DOHH2 (cell line): Measurements from ENCODE around the gene OSBPL1A.

Experiments
- H3F3A ChIP-seq: fragments of 200-600 bp; sonication (generic), shearing (Covaris generic); 2 replicates; pipeline ENCODE4 v1.6.0; 2016; ENCODE audit warnings: antibody characterized with exemption, mild to moderate bottlenecking; ENCODE audit not compliant: control insufficient read depth, insufficient read depth
- H3K27ac ChIP-seq: fragments of 200-600 bp; sonication (generic); 2 replicates; pipeline ENCODE4 v1.5.1; 2014; ENCODE audit warnings: low read depth, mild to moderate bottlenecking, low read length, moderate library complexity
- H3K27me3 ChIP-seq: fragments of 200-600 bp; sonication (generic); 2 replicates; pipeline ENCODE4 v1.6.1; 2014; ENCODE audit warnings: mild to moderate bottlenecking, low read length, mixed read lengths; ENCODE audit not compliant: control insufficient read depth
- H3K36me3 ChIP-seq: fragments of 200-600 bp; sonication (generic); 2 replicates; pipeline ENCODE4 v1.6.1; 2014; ENCODE audit warnings: mild to moderate bottlenecking, low read length, moderate library complexity, mixed read lengths; ENCODE audit not compliant: control insufficient read depth
- H3K4me1 ChIP-seq: fragments of 200-600 bp; sonication (generic); 2 replicates; pipeline ENCODE4 v1.6.1; 2014; ENCODE audit warnings: mild to moderate bottlenecking, low read length, mixed read lengths; ENCODE audit not compliant: control insufficient read depth
- H3K4me2 ChIP-seq: fragments of 200-600 bp; sonication (generic); 2 replicates; pipeline ENCODE4 v1.6.0; 2014; ENCODE audit warnings: mild to moderate bottlenecking, low read length, moderate library complexity
- H3K4me3 ChIP-seq: fragments of 200-600 bp; sonication (generic); 2 replicates; pipeline ENCODE4 v1.5.1; 2014; ENCODE audit warnings: mild to moderate bottlenecking, low read length, mixed read lengths
- H3K79me2 ChIP-seq: fragments of 200-600 bp; sonication (generic); 2 replicates; pipeline ENCODE4 v1.6.1; 2014; ENCODE audit warnings: mild to moderate bottlenecking, low read length, mixed read lengths; ENCODE audit not compliant: control insufficient read depth
- H3K9me2 ChIP-seq: fragments of 200-600 bp; sonication (generic); replicated peaks from 2 replicates; pipeline ENCODE4 v1.6.1; 2014; ENCODE audit warnings: mild to moderate bottlenecking, low read length, mixed read lengths; ENCODE audit not compliant: control insufficient read depth
- H3K9me3 ChIP-seq: fragments of 200-600 bp; sonication (generic); 2 replicates; pipeline ENCODE4 v1.6.1; 2014; ENCODE audit warnings: antibody characterized with exemption, low read length, mixed read lengths; ENCODE audit not compliant: control insufficient read depth, insufficient read depth
- H4K20me1 ChIP-seq: fragments of 200-600 bp; sonication (generic); 2 replicates; pipeline ENCODE4 v1.6.0; 2014; ENCODE audit warnings: low read depth, mild to moderate bottlenecking, antibody characterized with exemption, low read length, moderate library complexity; ENCODE audit not compliant: control insufficient read depth, insufficient read depth
- CTCF ChIP-seq: fragments of 200-600 bp; sonication (generic); IDR thresholded peaks from one replicate; pipeline ENCODE4 v1.5.1; 2014; ENCODE audit warnings: antibody characterized with exemption, mild to moderate bottlenecking, low read depth, low read length; ENCODE audit not compliant: poor library complexity, severe bottlenecking
- EZH2phosphoT487 ChIP-seq: fragments of 200-600 bp; sonication (generic); IDR thresholded peaks from 2 replicates; pipeline ENCODE4 v1.6.1; 2017; ENCODE audit warnings: borderline replicate concordance, mild to moderate bottlenecking, antibody characterized with exemption, low read length, moderate library complexity, mixed read lengths

The OSBPL1A gene

DNA sequence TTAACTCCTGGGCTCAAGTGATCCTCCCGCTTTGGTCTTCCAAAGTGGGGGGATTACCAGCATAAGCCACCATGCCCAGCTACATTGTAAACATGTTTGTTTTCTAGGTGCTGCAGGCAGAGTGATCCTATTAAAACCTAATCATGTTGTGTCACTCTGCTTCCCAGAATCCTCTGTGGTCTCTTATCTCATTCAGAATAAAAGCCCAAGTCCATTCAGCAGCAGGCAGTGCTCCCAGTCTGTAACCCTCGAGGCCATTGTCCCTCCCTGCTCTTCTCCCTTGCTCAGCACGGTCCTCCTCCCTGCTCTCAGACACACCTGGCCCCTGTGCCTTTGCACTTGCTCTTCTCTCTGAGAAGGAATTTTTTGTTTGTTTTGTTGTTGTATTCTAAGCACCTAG lies 269.9 kb downstream of the OSBPL1A start:
- H3K27me3 ChIP-seq: no peaks in the 10 kb centered on the region
- H3K9me2 ChIP-seq: no peaks in the 10 kb centered on the region
- no peak overlapping the region for H3K27ac ChIP-seq
- H4K20me1 ChIP-seq: no peaks in the 10 kb centered on the region
- no peaks in the 10 kb centered on the region for H3F3A ChIP-seq
- no peaks in the 10 kb centered on the region for H3K9me3 ChIP-seq
- no peaks in the 10 kb centered on the region for H3K4me1 ChIP-seq
- H3K4me3 ChIP-seq: no peak overlapping the region
- TF ChIP-seq EZH2phosphoT487: no peak
- no peak for TF ChIP-seq CTCF
- no peak overlapping the region for H3K4me2 ChIP-seq
- peaks cover 54% of the 10 kb centered on the region for H3K36me3 ChIP-seq
- no peaks in the 10 kb centered on the region for H3K79me2 ChIP-seq

DNA sequence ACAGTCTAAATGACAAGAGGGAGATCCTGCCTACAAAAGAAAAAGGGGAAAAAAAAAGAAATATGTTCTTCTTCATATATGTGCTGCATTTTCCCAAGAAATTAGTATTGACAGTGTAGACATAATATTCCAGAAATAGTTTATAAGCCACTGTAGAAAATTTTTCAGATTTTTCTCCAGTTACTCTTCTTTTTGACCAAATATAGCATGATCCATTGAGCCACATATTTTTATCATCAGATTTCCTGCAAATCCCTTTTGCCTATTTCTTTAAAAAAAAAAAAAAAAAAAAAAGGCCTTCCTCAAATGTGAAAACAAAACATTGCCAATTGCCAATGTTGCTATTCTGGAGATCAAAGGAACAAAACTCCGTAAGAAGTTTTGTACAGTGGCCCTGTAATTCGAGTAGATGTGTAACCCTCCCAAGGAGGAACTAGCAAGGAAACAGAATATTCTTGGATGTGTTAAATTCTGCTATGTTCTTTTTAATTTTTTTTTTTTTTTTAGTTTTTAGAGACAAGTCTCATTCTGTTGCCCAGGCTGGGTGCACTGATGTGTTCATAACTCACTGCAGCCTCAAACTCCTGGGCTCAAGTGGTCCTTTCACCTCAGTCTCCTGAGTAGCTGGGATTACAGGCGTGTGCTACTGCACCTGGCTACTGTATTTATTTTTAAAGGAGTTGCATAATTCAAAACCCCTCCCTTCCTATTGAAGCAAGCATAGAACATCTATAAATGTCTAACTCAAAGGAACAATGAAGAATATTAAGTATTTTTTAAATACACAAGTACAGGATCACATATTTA lies 271.3 kb downstream of the OSBPL1A start:
- H3K4me1 ChIP-seq: no peaks in the 10 kb centered on the region
- TF ChIP-seq EZH2phosphoT487 (no peak), CTCF (no peak)
- H3K27ac ChIP-seq: no peak overlapping the region
- H3K27me3 ChIP-seq: no peaks in the 10 kb centered on the region
- no peaks in the 10 kb centered on the region for H3K9me2 ChIP-seq
- no peaks in the 10 kb centered on the region for H3K9me3 ChIP-seq
- H3K79me2 ChIP-seq: no peaks in the 10 kb centered on the region
- no peaks in the 10 kb centered on the region for H3F3A ChIP-seq
- H3K4me2 ChIP-seq: no peak overlapping the region
- no peak overlapping the region for H3K4me3 ChIP-seq
- H3K36me3 ChIP-seq: peaks cover 49% of the 10 kb centered on the region
- H4K20me1 ChIP-seq: no peaks in the 10 kb centered on the region

DNA sequence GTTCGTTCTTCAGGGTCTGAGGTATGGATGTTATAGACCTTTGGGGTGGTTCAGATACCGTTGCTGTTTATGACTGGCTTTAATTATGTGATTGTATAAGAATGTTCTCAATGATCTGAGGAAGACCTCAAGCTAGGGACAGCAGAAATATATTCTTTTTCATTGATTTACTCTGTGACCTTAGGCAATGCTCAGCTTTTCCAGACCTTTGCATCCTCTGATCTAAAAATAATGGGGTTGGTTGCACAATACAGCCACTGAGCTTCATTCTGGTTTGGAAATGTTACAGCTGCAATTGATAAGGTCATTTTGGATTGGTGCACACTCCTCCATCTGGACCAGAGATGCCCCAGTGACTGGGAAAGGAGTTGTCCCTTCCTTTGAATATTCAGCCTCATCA lies 276.0 kb downstream of the OSBPL1A start:
- Histone ChIP-seq H3K79me2 (no peaks in the 10 kb centered on the region), H3K4me2 (no peak overlapping the region), H3K4me1 (no peaks in the 10 kb centered on the region), H3K27me3 (no peaks in the 10 kb centered on the region), H3K9me3 (no peaks in the 10 kb centered on the region), H3K4me3 (no peak overlapping the region), H3F3A (no peaks in the 10 kb centered on the region), H4K20me1 (no peaks in the 10 kb centered on the region), H3K9me2 (no peaks in the 10 kb centered on the region), H3K27ac (no peak overlapping the region), H3K36me3 (peaks cover 47% of the 10 kb centered on the region)
- no peak for TF ChIP-seq CTCF
- TF ChIP-seq EZH2phosphoT487: no peak
